Loucy (cell line): ENCODE results near the gene KCNA2.

ENCODE experiments used
- H2AFZ ChIP-seq: fragments of 200-600 bp; sonication (generic); 2 replicates; pipeline ENCODE4 v1.6.0; 2016; ENCODE audit warnings: antibody characterized with exemption, mild to moderate bottlenecking, low read length, moderate library complexity
- H3F3A ChIP-seq: fragments of 200-600 bp; 2 replicates; pipeline ENCODE4 v1.6.0; 2016; ENCODE audit warnings: antibody characterized with exemption, low read depth, mild to moderate bottlenecking
- H3K27me3 ChIP-seq: fragments of 200-600 bp; sonication (generic); 2 replicates; pipeline ENCODE4 v1.6.1; 2014; ENCODE audit warnings: low read length, mild to moderate bottlenecking; ENCODE audit not compliant: insufficient read depth, poor library complexity, severe bottlenecking
- H3K36me3 ChIP-seq: fragments of 200-600 bp; sonication (generic); 2 replicates; pipeline ENCODE4 v1.6.1; 2016; ENCODE audit warnings: low read length; ENCODE audit not compliant: insufficient read depth
- H3K4me1 ChIP-seq: fragments of 200-600 bp; sonication (generic); 2 replicates; pipeline ENCODE4 v1.5.1; 2014; ENCODE audit warnings: low read length, mild to moderate bottlenecking; ENCODE audit not compliant: insufficient read depth, poor library complexity, severe bottlenecking
- H3K4me2 ChIP-seq: fragments of 200-600 bp; sonication (generic); 2 replicates; pipeline ENCODE4 v1.6.0; 2014; ENCODE audit warnings: antibody characterized with exemption, low read length, low read depth, mild to moderate bottlenecking; ENCODE audit not compliant: poor library complexity, severe bottlenecking
- H3K4me3 ChIP-seq: fragments of 200-600 bp; sonication (generic); 2 replicates; pipeline ENCODE4 v1.5.1; 2014; ENCODE audit warnings: low read length, mild to moderate bottlenecking, mixed read lengths; ENCODE audit not compliant: poor library complexity, severe bottlenecking
- H3K79me2 ChIP-seq: fragments of 200-600 bp; sonication (generic); 2 replicates; pipeline ENCODE4 v1.6.1; 2014; ENCODE audit warnings: low read length; ENCODE audit not compliant: insufficient read depth
- H3K9ac ChIP-seq: fragments of 200-600 bp; sonication (generic); 2 replicates; pipeline ENCODE4 v1.6.0; 2014; ENCODE audit warnings: mild to moderate bottlenecking, low read depth, low read length, moderate library complexity; ENCODE audit not compliant: poor library complexity, severe bottlenecking
- H3K9me2 ChIP-seq: fragments of 200-600 bp; sonication (generic); replicated peaks from 2 replicates; pipeline ENCODE4 v1.6.1; 2016; ENCODE audit warnings: low read depth, low read length, mixed read lengths
- H3K9me3 ChIP-seq: fragments of 200-600 bp; sonication (generic); 2 replicates; pipeline ENCODE4 v1.6.1; 2014; ENCODE audit warnings: mild to moderate bottlenecking, antibody characterized with exemption, low read length, low read depth; ENCODE audit not compliant: insufficient read depth
- H4K20me1 ChIP-seq: fragments of 200-600 bp; sonication (generic); 2 replicates; pipeline ENCODE4 v1.6.0; 2014; ENCODE audit warnings: antibody characterized with exemption, low read length, mild to moderate bottlenecking; ENCODE audit not compliant: insufficient read depth, poor library complexity, severe bottlenecking
- EZH2phosphoT487 ChIP-seq: fragments of 200-600 bp; IDR thresholded peaks from 2 replicates; pipeline ENCODE4 v1.6.1; 2018; ENCODE audit warnings: antibody characterized with exemption, mild to moderate bottlenecking, moderate library complexity, borderline replicate concordance
- TF ChIP-seq, protein P1 (sequence below): fragments of 200-600 bp; sonication (generic); conservative IDR thresholded peaks from 2 replicates; pipeline ENCODE4 v1.5.1; 2014; ENCODE audit warnings: mild to moderate bottlenecking, antibody characterized with exemption, low read length

Gene KCNA2

DNA sequence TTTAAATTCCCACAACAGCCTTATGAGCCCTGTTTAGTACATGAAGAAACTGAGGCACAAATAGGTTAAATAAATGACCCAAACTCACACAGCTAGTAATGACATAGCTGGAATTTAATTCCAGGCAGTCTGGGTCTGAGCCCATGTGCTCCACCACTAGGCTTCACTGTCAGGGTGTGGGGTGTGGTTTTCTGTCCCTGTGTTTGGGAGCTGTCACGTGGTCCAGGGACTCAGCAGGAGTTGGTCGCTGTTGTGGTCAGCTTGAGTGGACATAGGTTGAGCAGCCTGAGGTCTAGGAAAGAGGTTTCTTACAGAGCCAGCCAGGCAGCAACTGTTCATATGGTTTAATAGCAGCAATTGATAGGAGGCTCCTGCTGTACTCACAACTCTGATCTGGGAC, 59.1 kb downstream of the KCNA2 start:
- Histone ChIP-seq H3K36me3 (no peaks in the 10 kb centered on the region), H3K9me3 (no peaks in the 10 kb centered on the region), H3K4me3 (no peak overlapping the region), H3K27me3 (no peaks in the 10 kb centered on the region), H3K79me2 (no peaks in the 10 kb centered on the region), H3K4me1 (no peaks in the 10 kb centered on the region), H3K4me2 (no peak overlapping the region), H2AFZ (no peak overlapping the region), H3K9ac (no peak overlapping the region), H4K20me1 (no peaks in the 10 kb centered on the region), H3F3A (no peaks in the 10 kb centered on the region), H3K9me2 (no peaks in the 10 kb centered on the region)
- TF ChIP-seq EZH2phosphoT487: no peak
- TF ChIP-seq, protein P1, sequence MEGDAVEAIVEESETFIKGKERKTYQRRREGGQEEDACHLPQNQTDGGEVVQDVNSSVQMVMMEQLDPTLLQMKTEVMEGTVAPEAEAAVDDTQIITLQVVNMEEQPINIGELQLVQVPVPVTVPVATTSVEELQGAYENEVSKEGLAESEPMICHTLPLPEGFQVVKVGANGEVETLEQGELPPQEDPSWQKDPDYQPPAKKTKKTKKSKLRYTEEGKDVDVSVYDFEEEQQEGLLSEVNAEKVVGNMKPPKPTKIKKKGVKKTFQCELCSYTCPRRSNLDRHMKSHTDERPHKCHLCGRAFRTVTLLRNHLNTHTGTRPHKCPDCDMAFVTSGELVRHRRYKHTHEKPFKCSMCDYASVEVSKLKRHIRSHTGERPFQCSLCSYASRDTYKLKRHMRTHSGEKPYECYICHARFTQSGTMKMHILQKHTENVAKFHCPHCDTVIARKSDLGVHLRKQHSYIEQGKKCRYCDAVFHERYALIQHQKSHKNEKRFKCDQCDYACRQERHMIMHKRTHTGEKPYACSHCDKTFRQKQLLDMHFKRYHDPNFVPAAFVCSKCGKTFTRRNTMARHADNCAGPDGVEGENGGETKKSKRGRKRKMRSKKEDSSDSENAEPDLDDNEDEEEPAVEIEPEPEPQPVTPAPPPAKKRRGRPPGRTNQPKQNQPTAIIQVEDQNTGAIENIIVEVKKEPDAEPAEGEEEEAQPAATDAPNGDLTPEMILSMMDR: no peak

DNA sequence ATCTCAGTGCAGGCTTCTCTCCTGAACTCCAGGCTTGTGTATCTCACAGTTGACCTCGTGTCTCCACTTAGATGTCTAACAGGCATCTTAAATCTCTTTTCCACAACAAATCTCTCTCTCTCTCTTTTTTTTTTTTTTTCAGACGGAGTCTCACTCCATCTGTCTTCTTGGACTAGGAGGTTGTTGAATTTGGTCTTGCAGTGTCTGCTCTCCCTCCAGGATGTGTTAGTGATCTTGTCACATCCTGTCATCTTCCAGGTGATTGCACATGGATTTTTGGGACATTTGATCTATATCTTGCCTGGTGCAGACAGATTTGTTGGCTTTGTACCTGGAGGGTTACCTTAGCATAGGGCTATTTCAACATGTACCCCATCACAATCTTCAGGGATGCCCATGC, 60.7 kb downstream of the KCNA2 start:
- Histone ChIP-seq H3K36me3 (no peaks in the 10 kb centered on the region), H4K20me1 (no peaks in the 10 kb centered on the region), H3K4me3 (no peak overlapping the region), H3K4me1 (no peaks in the 10 kb centered on the region), H3K4me2 (no peak overlapping the region), H3F3A (no peaks in the 10 kb centered on the region), H3K9me3 (no peaks in the 10 kb centered on the region), H2AFZ (no peak overlapping the region), H3K27me3 (no peaks in the 10 kb centered on the region), H3K9ac (no peak overlapping the region), H3K79me2 (no peaks in the 10 kb centered on the region), H3K9me2 (no peaks in the 10 kb centered on the region)
- no peak for TF ChIP-seq EZH2phosphoT487
- TF ChIP-seq, protein P1: no peak

DNA sequence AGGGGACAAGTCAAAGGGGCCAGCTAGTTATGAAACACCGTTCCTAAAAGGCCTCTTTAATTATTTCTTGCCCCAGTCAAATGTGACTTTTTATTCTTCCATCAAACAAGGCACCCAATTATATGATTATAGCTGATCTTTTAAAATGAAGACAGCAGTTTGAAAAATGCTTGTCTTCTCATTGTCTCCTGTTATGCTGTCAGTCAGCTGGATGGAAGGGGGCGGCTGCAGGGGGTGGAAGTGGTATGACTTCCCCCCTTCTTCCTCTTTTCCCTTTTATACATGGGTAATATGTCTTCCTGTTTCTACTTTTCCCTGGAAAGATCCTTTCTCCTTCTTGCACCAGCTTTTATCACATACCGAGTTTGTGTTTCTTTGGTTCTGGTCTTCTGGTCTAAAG, 61.4 kb downstream of the KCNA2 start:
- no peak overlapping the region for H3K4me3 ChIP-seq
- H2AFZ ChIP-seq: no peak overlapping the region
- H3K79me2 ChIP-seq: no peaks in the 10 kb centered on the region
- H3F3A ChIP-seq: no peaks in the 10 kb centered on the region
- no peaks in the 10 kb centered on the region for H3K27me3 ChIP-seq
- no peak for TF ChIP-seq EZH2phosphoT487
- TF ChIP-seq, protein P1: no peak
- H4K20me1 ChIP-seq: no peaks in the 10 kb centered on the region
- H3K36me3 ChIP-seq: no peaks in the 10 kb centered on the region
- H3K4me2 ChIP-seq: no peak overlapping the region
- no peaks in the 10 kb centered on the region for H3K9me2 ChIP-seq
- H3K4me1 ChIP-seq: no peaks in the 10 kb centered on the region
- H3K9ac ChIP-seq: no peak overlapping the region
- no peaks in the 10 kb centered on the region for H3K9me3 ChIP-seq
